ENCODE data around the gene ADAMTS6. TPM values are rescaled to one million over a fixed set of nuclear protein-coding genes. Genes with fewer than 3 reads are reported as not detected.
"Not testable (repeated sequence)": the region's sequence is repeated elsewhere in the genome, so short reads cannot be mapped to it uniquely, and the experiment has no call there.

Gene ADAMTS6
- total RNA-seq, 4 donors from 2014 or later, result 4.9 to 40.0 (median 7.3) TPM

DNA sequence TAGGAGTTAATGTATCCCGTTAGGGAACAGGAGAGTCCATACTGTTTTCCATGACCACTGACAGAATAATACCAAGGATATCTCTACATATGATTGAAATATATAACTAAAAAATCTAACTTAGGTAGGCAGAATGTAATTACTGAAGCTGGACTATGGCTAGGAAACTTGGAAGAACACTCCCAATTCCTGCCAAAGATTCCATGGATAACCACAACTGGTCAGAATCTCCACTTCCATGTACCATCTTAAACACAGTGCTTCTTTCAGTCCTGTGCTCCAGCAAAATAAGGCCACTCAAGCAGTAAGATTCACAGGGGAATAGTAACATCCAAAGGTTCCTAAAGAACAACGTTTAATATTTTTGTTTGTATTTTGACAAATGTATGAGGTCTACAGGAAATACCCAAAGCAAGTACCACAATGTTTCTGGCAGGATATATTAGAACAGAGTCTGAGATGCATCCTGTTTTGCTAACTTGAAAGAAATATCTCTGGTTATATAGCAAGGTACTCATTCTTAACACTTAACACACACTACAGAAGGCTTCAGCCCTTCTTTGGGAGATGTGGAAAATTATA is 295.0 kb downstream of the ADAMTS6 start:
- no peak for DNase-seq
- Histone ChIP-seq H3K9me3 (no peaks in the 10 kb centered on the region), H3K27me3 (no peaks in the 10 kb centered on the region), H3K36me3 (no peaks in the 10 kb centered on the region), H3K4me3 (no peak overlapping the region), H3K4me1 (no peaks in the 10 kb centered on the region), H3K27ac (no peak overlapping the region)
- TF ChIP-seq, protein P1, sequence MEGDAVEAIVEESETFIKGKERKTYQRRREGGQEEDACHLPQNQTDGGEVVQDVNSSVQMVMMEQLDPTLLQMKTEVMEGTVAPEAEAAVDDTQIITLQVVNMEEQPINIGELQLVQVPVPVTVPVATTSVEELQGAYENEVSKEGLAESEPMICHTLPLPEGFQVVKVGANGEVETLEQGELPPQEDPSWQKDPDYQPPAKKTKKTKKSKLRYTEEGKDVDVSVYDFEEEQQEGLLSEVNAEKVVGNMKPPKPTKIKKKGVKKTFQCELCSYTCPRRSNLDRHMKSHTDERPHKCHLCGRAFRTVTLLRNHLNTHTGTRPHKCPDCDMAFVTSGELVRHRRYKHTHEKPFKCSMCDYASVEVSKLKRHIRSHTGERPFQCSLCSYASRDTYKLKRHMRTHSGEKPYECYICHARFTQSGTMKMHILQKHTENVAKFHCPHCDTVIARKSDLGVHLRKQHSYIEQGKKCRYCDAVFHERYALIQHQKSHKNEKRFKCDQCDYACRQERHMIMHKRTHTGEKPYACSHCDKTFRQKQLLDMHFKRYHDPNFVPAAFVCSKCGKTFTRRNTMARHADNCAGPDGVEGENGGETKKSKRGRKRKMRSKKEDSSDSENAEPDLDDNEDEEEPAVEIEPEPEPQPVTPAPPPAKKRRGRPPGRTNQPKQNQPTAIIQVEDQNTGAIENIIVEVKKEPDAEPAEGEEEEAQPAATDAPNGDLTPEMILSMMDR (IDR thresholded peaks at IDR 0.05), result no peak
- no peak for TF ChIP-seq POLR2A (IDR thresholded peaks at IDR 0.05)
- intact Hi-C loops (cut with DNase I; ENCODE audit: low total_unique reads), result no loop called here

DNA sequence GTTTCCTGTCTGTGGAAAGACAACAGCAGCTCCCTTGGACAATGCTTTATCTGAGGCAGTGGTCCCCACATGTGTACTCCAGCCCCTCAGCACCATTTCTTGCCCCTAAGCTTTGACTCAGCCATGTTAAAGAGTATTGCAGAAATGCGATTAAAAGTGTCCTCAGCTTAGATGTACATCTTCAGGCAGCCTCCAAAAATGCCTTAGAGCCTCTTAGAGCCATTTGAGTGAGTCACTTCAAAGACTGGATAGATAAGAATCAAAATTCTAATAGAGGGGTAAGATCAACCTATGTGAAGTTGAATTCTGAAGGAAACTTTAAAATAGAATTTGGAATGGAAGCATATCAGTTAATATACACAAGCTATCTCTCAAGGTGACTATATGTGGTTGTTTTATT is 296.3 kb downstream of the ADAMTS6 start:
- Histone ChIP-seq H3K36me3 (no peaks in the 10 kb centered on the region), H3K27ac (no peak overlapping the region), H3K27me3 (no peaks in the 10 kb centered on the region), H3K4me1 (no peaks in the 10 kb centered on the region), H3K9me3 (no peaks in the 10 kb centered on the region), H3K4me3 (no peak overlapping the region)
- no peak for DNase-seq
- intact Hi-C loops (cut with DNase I; ENCODE audit: low total_unique reads), result no loop called here
- TF ChIP-seq, protein P1 (IDR thresholded peaks at IDR 0.05), result no peak
- no peak for TF ChIP-seq POLR2A (IDR thresholded peaks at IDR 0.05)

DNA sequence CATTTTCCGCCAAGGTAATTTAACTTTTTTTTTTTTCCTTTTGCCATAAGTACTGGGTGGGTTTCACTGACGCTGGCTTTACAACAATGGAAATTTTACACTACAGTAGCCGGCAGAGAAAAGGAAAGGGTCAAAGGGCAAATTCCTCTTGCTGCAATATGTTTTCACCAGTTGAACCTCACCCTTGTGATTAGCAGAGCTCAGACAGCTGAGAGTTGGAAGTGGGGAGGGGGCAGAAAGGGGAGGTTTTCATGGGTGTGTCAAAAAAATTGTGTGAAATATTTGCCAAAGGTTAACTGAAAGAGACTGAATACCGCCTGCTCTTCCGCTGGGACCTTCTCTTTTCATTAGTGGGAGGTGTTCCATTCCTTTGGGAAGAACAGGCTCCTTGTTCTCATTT is 296.9 kb downstream of the ADAMTS6 start:
- TF ChIP-seq POLR2A (IDR thresholded peaks at IDR 0.05), result no peak
- TF ChIP-seq, protein P1 (IDR thresholded peaks at IDR 0.05), result no peak
- H3K27me3 ChIP-seq, result no peaks in the 10 kb centered on the region
- DNase-seq, result no peak
- no peak overlapping the region for H3K27ac ChIP-seq
- H3K4me1 ChIP-seq, result no peaks in the 10 kb centered on the region
- H3K9me3 ChIP-seq, result no peaks in the 10 kb centered on the region
- no peak overlapping the region for H3K4me3 ChIP-seq
- no peaks in the 10 kb centered on the region for H3K36me3 ChIP-seq
- intact Hi-C loops (cut with DNase I; ENCODE audit: low total_unique reads), result no loop called here

DNA sequence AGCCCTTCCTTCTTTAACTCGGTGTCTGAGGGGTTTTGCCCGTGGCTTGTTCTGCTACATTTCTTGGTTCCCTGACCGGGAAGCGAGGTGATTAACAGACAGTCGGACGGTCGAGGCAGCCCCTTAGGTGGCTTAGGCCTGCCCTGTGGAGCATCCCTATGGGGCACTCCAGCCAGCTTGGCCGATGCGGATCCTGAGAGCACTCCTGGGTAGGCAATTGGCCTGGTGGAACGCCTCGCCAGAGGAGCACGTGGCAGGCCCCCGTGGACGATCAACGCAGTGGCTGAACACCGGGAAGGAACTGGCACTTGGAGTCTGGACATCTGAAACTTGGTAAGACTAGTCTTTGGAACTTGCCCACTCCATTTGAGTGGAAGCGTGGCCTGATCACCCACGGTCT is 307.5 kb downstream of the ADAMTS6 start:
- H3K27me3 ChIP-seq; H3K9me3 ChIP-seq; H3K4me1 ChIP-seq; intact Hi-C loops (cut with DNase I; ENCODE audit: low total_unique reads); H3K4me3 ChIP-seq; H3K27ac ChIP-seq; H3K36me3 ChIP-seq; DNase-seq: not testable (repeated sequence)

DNA sequence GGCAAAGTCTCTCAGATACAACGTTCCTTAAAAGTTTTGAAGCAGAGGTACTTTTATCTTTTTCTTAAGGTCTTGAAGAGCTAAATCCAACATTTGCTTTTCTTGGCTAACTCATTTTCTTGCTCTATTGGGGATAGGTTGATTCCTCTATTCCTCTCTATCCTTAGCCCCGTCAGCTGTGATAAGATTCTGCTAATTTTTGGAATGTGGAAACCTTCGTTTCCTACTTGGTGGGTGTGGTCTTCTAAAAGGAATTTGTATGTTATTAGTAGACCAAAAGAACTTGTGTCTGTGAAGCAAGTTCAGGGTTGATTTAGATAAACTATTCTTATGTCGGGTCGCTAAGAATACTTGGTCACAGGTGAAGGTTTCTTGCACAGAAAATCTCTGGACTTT is 308.6 kb downstream of the ADAMTS6 start:
- H3K4me3 ChIP-seq, result no peak overlapping the region
- H3K4me1 ChIP-seq, result no peaks in the 10 kb centered on the region
- H3K27me3 ChIP-seq, result no peaks in the 10 kb centered on the region
- DNase-seq, result no peak
- intact Hi-C loops (cut with DNase I; ENCODE audit: low total_unique reads), result no loop called here
- H3K9me3 ChIP-seq, result no peaks in the 10 kb centered on the region
- TF ChIP-seq POLR2A (IDR thresholded peaks at IDR 0.05), result no peak
- TF ChIP-seq, protein P1 (IDR thresholded peaks at IDR 0.05), result no peak
- no peaks in the 10 kb centered on the region for H3K36me3 ChIP-seq
- no peak overlapping the region for H3K27ac ChIP-seq

All from uterus (tissue), 4 donors.